NB4 (cell line): ENCODE results near the gene FOXRED2.

Experiments
- CTCF ChIP-seq: IDR thresholded peaks from one replicate; pipeline ENCODE4 v1.5.1; 2012; ENCODE audit warnings: low read depth, low read length
- MYC ChIP-seq: IDR thresholded peaks from 2 replicates; pipeline ENCODE4 v1.6.1; 2011; ENCODE audit warnings: low read depth, low read length
- POLR2A ChIP-seq: IDR thresholded peaks from 2 replicates; pipeline ENCODE4 v1.6.1; 2011; ENCODE audit warnings: mild to moderate bottlenecking; ENCODE audit not compliant: insufficient read length; ENCODE audit errors: extremely low read depth

GRCh38 chr22:36440429-36441002 lies 66.3 kb downstream of the FOXRED2 start:
- TF ChIP-seq CTCF (no peak), MYC (no peak), POLR2A (no peak)
